ENCODE results near the gene MNT. TPM values are rescaled to one million over a fixed set of nuclear protein-coding genes. Genes with fewer than 3 reads are reported as not detected.

MNT gene
- total RNA-seq, 1 donor from 2014 or later: 4.5 TPM

DNA sequence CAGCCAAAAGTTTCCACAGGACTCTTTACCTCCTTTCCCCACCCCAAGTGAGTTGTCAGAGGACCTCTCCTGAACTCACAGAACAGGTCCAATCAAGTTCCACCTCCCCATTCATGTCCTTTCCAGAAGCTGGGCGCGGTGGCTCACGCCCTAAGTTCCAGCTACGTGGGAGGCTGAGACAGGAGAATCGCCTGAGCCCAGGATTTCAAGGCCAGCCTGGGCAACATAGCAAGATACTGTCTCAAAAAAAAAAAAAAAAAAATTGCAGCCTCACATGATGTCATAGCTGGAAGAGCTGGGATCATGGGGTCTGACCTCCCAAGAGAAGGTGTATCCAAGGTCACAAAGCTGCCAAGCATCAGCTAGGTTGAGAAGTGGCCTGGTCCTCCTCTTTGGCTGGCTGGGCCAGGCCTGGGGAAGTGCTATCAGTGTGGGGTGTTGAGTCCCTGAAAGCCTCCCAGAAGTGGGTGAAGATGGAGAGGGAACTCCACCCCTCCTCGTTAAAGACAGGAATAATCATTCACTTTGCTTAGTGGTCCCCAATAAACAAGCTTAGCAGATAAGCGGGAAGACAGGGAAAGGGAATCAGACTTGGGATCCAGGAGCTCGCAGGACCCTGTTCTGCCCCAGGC is 5.5 kb upstream of the MNT start:
- no peak overlapping the region for H3K4me3 ChIP-seq (ENCODE audit: low read depth, low read length)
- H3K27me3 ChIP-seq (ENCODE audit: control insufficient read depth, insufficient read depth, low read length): no peaks in the 10 kb centered on the region
- FAIRE-seq (peak; percentile 23), DNase-seq (ENCODE audit: low read depth) (peak; percentile 96)
- no peaks in the 10 kb centered on the region for H3K36me3 ChIP-seq (ENCODE audit: control insufficient read depth, insufficient read depth, low read length)
- TF ChIP-seq, protein P1, sequence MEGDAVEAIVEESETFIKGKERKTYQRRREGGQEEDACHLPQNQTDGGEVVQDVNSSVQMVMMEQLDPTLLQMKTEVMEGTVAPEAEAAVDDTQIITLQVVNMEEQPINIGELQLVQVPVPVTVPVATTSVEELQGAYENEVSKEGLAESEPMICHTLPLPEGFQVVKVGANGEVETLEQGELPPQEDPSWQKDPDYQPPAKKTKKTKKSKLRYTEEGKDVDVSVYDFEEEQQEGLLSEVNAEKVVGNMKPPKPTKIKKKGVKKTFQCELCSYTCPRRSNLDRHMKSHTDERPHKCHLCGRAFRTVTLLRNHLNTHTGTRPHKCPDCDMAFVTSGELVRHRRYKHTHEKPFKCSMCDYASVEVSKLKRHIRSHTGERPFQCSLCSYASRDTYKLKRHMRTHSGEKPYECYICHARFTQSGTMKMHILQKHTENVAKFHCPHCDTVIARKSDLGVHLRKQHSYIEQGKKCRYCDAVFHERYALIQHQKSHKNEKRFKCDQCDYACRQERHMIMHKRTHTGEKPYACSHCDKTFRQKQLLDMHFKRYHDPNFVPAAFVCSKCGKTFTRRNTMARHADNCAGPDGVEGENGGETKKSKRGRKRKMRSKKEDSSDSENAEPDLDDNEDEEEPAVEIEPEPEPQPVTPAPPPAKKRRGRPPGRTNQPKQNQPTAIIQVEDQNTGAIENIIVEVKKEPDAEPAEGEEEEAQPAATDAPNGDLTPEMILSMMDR (IDR thresholded peaks at IDR 0.05; ENCODE audit: insufficient read depth, low read length, severe bottlenecking): no peak

DNA sequence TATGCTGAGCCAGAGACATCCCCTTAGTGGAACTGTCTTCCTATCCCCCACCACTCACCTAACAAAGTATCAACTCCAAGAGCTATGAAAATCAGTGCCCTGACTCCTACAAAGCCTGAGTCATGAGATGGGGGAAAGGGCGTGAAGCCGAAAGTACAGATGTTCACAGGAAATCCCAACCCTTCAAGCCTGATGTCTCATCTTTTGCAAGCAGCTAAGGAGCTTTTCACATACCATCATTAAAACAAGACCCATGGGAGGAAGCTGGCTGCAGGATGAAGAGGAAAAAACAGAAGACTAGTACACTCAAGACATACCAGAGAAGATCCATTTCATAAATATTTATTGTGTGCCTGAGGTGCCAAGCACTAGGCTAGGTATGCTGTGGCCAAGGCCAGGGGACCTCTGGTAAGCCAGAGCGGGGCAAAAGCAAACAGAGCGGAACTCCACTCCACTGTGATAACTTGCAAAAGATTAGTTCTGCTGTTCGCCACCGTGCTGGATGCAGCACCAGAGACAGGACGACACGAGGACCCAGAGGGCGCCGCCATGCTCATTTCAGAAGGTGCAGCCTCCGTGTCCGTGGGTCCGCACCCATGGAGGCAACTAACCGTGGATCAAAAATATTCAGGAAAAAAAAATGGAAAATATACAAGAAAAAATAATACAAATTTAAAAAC is 4.5 kb upstream of the MNT start:
- Histone ChIP-seq H3K27me3 (ENCODE audit: control insufficient read depth, insufficient read depth, low read length) (no peaks in the 10 kb centered on the region), H3K36me3 (ENCODE audit: control insufficient read depth, insufficient read depth, low read length) (no peaks in the 10 kb centered on the region), H3K4me3 (ENCODE audit: low read depth, low read length) (no peak overlapping the region)
- FAIRE-seq: peak; percentile 99
- DNase-seq (ENCODE audit: low read depth): peak; percentile 98
- TF ChIP-seq, protein P1 (IDR thresholded peaks at IDR 0.05; ENCODE audit: insufficient read depth, low read length, severe bottlenecking): no peak

DNA sequence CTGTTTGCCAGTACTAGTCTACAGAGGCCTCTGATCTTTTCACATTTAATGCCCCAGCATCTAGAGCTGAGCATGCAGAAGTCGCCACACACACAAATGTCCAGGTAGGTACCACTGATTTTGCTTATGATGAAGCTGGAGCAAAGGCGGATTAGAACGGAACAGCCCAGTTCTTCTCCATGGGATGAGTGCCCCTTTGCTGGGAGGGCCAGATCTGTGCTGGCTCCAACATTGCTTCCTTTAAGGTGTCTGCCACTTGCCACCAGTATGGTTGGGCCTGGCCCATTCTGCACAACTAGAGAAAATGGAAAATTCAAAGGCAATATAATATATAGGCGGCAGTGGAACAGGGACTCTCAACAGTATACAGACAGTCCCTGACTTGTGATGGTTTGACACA is 2.2 kb upstream of the MNT start:
- Histone ChIP-seq H3K27me3 (ENCODE audit: control insufficient read depth, insufficient read depth, low read length) (no peaks in the 10 kb centered on the region), H3K4me3 (ENCODE audit: low read depth, low read length) (no peak overlapping the region), H3K36me3 (ENCODE audit: control insufficient read depth, insufficient read depth, low read length) (peaks cover under 1% of the 10 kb centered on the region)
- FAIRE-seq (no peak), DNase-seq (ENCODE audit: low read depth) (no peak)
- TF ChIP-seq, protein P1 (IDR thresholded peaks at IDR 0.05; ENCODE audit: insufficient read depth, low read length, severe bottlenecking): no peak

DNA sequence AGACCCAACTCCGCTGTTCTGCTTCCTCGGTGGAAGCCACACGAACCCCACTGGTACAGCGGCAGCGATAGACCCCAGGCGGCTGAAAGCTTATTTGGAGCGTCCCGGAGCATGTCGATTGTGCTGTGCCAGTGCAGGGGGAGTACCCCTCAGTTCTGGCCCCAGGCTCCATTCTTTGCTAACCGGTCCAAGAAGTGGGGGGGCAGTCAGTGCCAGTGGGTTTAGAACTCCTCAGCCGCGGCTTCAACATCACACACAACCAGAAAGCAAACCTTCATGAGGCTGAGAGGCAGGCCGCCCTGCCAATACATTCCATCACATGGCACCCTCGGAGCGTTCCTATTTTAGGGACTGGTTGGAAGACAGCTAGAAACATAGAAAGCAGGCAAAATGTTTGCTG is 1.7 kb upstream of the MNT start:
- Histone ChIP-seq H3K27me3 (ENCODE audit: control insufficient read depth, insufficient read depth, low read length) (no peaks in the 10 kb centered on the region), H3K36me3 (ENCODE audit: control insufficient read depth, insufficient read depth, low read length) (peaks cover 2% of the 10 kb centered on the region), H3K4me3 (ENCODE audit: low read depth, low read length) (peak overlapping the region; percentile 99)
- FAIRE-seq (no peak), DNase-seq (ENCODE audit: low read depth) (no peak)
- TF ChIP-seq, protein P1 (IDR thresholded peaks at IDR 0.05; ENCODE audit: insufficient read depth, low read length, severe bottlenecking): no peak

DNA sequence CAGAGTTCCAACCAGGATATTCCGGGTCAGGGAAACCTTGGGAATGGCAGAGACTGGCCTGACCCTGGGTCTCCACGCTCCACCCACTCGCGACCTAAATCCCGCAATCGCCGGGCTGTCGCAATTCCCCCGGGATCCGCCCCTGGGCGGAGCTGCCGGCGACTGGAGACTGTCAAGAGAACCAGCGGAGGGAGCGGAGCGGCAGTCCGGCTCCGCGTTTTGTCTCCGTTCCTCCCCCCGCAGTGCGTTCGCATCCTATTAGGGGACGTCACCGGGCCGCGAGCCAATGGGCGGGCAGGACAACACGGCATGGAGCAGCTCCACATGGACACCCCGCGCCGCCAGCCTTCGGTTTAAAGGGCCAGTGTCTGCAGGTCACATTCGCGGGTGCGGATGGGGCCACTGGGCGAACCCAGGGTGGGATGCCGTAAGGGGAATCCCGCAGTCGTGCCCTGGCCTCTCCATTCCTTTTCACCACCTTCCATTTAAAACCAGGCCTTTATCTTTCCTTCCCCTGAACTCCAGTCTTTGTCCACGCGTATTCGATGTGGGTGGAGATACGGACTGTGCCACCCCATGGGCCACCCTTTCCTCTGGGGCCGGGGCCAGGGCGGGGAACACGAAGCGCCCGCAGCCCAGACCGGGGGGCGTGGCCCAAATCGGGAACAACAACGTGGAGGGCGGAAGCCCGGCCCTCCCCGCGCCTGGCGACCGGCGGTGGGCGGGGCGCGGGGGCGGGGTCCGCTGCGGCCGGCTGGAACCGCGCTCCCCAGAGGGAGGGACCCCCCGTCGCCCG is 764 bp upstream of the MNT start:
- TF ChIP-seq, protein P1 (IDR thresholded peaks at IDR 0.05; ENCODE audit: insufficient read depth, low read length, severe bottlenecking): no peak
- Histone ChIP-seq H3K36me3 (ENCODE audit: control insufficient read depth, insufficient read depth, low read length) (peaks cover 2% of the 10 kb centered on the region), H3K27me3 (ENCODE audit: control insufficient read depth, insufficient read depth, low read length) (no peaks in the 10 kb centered on the region), H3K4me3 (ENCODE audit: low read depth, low read length) (peak overlapping the region; percentile 99)
- FAIRE-seq: peak; percentile 13
- peak; percentile 96 for DNase-seq (ENCODE audit: low read depth)
